A673 (cell line): ENCODE results near the gene RORC. TPM values are rescaled to one million over a fixed set of nuclear protein-coding genes. Genes with fewer than 3 reads are reported as not detected.
"Not testable (repeated sequence)": the region's sequence is repeated elsewhere in the genome, so short reads cannot be mapped to it uniquely, and the experiment has no call there.

Experiments used
- BruUV-seq: library from RNA; stranded (reverse); fragments of 400-500 nt; replicated peaks from 2 replicates; lab custom pipeline; 2021; lab: Mats Ljungman, UMichigan
- CTCF ChIA-PET: fragments of 300-600 bp; sonication (Branson Sonifier 250); formaldehyde crosslinking; loops from one replicate; lab custom pipeline; 2022; ENCODE audit warnings: antibody characterized with exemption; lab: Charles Lee
- POLR2A ChIA-PET: fragments of 300-600 bp; sonication (Branson Sonifier 250); formaldehyde crosslinking; loops from one replicate; lab custom pipeline; 2022; ENCODE audit warnings: antibody characterized with exemption; ENCODE audit not compliant: low non-redundant PET; lab: Charles Lee
- DNase-seq: peaks from one replicate; pipeline ENCODE4 v3.0.0-alpha.2; 2015; ENCODE audit warnings: low spot score
- H3K27ac ChIP-seq: fragments of 200-600 bp; sonication (generic); 2 replicates; pipeline ENCODE4 v1.5.1; 2016; ENCODE audit warnings: mixed run types, low read depth, mild to moderate bottlenecking, mixed read lengths, antibody characterized with exemption, low read length; ENCODE audit not compliant: poor library complexity, severe bottlenecking
- H3K27me3 ChIP-seq: fragments of 200-600 bp; sonication (generic); replicated peaks from 2 replicates; pipeline ENCODE4 v1.6.1; 2017; ENCODE audit warnings: mixed run types, low read depth, mild to moderate bottlenecking, mixed read lengths, antibody characterized with exemption, low read length; ENCODE audit not compliant: insufficient read depth, poor library complexity
- H3K36me3 ChIP-seq: fragments of 200-600 bp; sonication (generic); 2 replicates; pipeline ENCODE4 v1.6.1; 2016; ENCODE audit warnings: mixed run types, mild to moderate bottlenecking, mixed read lengths, antibody characterized with exemption, low read length; ENCODE audit not compliant: insufficient read depth, poor library complexity, severe bottlenecking
- H3K4me1 ChIP-seq: fragments of 200-600 bp; sonication (generic); 2 replicates; pipeline ENCODE4 v1.6.1; 2017; ENCODE audit warnings: mixed run types, mild to moderate bottlenecking, mixed read lengths, antibody characterized with exemption, low read length; ENCODE audit not compliant: insufficient read depth, poor library complexity, severe bottlenecking
- H3K4me3 ChIP-seq: fragments of 200-600 bp; sonication (generic); 2 replicates; pipeline ENCODE4 v1.5.1; 2016; ENCODE audit warnings: low read depth, mixed run types, mild to moderate bottlenecking, mixed read lengths, low read length; ENCODE audit not compliant: poor library complexity, severe bottlenecking
- H3K9me3 ChIP-seq: fragments of 200-600 bp; sonication (generic); 2 replicates; pipeline ENCODE4 v1.6.1; 2016; ENCODE audit warnings: mixed run types, low read depth, mild to moderate bottlenecking, mixed read lengths, antibody characterized with exemption, low read length; ENCODE audit not compliant: poor library complexity, severe bottlenecking
- EZH2 ChIP-seq: fragments of 200-600 bp; sonication (generic); IDR thresholded peaks from 2 replicates; pipeline ENCODE4 v1.6.1; 2017; ENCODE audit warnings: borderline replicate concordance, low read depth, mild to moderate bottlenecking, mixed read lengths, antibody characterized with exemption, low read length; ENCODE audit not compliant: poor library complexity, severe bottlenecking
- intact Hi-C: fragments of 100-400 bp; cut with micrococcal nuclease; formaldehyde crosslinking; loops from one replicate; pipeline ENCODE4 v1.10.0; 2022; ENCODE audit not compliant: unreplicated experiment
- total RNA-seq: library from RNA; stranded (reverse); gene quantifications from 2 replicates; pipeline ENCODE4 v1.2.3, GENCODE V29; 2021
- TF ChIP-seq, protein P1 (sequence below): fragments of 300-800, 200-600 bp; sonication (generic); conservative IDR thresholded peaks from 2 replicates; pipeline ENCODE4 v1.5.1; 2017; ENCODE audit warnings: low read depth, mild to moderate bottlenecking, antibody characterized with exemption, low read length, moderate library complexity, mixed read lengths

The RORC gene
- total RNA-seq, 1 experiment from 2014 or later: not detected

DNA sequence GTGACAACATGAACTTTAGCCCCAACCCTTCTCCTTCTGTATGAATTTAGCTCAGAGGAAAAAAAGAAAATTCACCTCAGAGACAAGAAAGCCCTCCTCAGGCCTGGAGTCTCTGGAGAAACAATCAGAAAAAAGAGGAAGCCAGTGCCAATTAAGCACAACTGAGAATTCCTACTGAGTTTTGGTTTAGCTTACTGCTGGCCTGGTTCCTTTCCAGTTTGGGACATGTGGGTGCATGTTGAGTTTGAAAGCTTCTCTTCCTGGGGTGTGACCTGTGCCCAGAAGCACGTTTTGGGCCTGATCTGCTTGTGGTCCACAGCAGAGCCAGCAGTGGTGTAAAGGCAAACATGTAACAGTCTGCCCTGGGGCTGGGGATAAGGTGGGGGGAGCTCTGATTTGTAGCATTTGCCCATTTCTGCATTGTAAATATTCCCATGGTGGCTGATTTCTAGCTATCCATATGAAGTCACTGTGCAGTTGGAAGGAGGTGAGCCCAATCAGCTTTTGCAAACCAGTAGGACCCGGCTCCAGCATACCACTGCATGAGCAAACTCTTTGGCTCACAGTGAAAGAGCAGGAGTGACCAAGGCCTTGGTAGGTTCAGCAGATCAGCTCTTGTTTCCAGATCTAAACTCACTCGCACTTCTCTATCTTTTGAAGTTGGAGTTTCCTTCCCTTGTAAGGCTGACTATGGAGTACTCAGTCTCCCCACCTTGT is 26.6 kb upstream of the RORC start:
- intact Hi-C loops: no loop called here
- no peak for DNase-seq
- Histone ChIP-seq H3K4me3 (no peak overlapping the region), H3K27me3 (no peaks in the 10 kb centered on the region), H3K4me1 (no peaks in the 10 kb centered on the region), H3K9me3 (no peaks in the 10 kb centered on the region), H3K27ac (no peak overlapping the region), H3K36me3 (no peaks in the 10 kb centered on the region)
- CTCF ChIA-PET: no interaction called here
- POLR2A ChIA-PET: interaction anchor here (0.5 kb wide), 1 partner anchor 107 kb away, joined by 3 read pairs; no protein-coding TSS in a partner anchor
- no peak for TF ChIP-seq EZH2
- TF ChIP-seq, protein P1, sequence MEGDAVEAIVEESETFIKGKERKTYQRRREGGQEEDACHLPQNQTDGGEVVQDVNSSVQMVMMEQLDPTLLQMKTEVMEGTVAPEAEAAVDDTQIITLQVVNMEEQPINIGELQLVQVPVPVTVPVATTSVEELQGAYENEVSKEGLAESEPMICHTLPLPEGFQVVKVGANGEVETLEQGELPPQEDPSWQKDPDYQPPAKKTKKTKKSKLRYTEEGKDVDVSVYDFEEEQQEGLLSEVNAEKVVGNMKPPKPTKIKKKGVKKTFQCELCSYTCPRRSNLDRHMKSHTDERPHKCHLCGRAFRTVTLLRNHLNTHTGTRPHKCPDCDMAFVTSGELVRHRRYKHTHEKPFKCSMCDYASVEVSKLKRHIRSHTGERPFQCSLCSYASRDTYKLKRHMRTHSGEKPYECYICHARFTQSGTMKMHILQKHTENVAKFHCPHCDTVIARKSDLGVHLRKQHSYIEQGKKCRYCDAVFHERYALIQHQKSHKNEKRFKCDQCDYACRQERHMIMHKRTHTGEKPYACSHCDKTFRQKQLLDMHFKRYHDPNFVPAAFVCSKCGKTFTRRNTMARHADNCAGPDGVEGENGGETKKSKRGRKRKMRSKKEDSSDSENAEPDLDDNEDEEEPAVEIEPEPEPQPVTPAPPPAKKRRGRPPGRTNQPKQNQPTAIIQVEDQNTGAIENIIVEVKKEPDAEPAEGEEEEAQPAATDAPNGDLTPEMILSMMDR: no peak
- BruUV-seq: no TSS peak

- POLR2A ChIA-PET: no interaction called here
- no peaks in the 10 kb centered on the region for H3K4me1 ChIP-seq
- no peak for DNase-seq
- H3K4me3 ChIP-seq: no peak overlapping the region
- intact Hi-C loops: no loop called here
- H3K9me3 ChIP-seq: no peaks in the 10 kb centered on the region
- H3K36me3 ChIP-seq: no peaks in the 10 kb centered on the region
- peaks cover 20% of the 10 kb centered on the region for H3K27me3 ChIP-seq
- CTCF ChIA-PET: no interaction called here
- TF ChIP-seq EZH2: no peak
- TF ChIP-seq, protein P1: no peak
- no TSS peak for BruUV-seq
- H3K27ac ChIP-seq: no peak overlapping the region
These were observed 24.3 kb upstream of the RORC start for GRCh38 chr1:151855933-151856332.

- H3K9me3 ChIP-seq, CTCF ChIA-PET, DNase-seq, H3K4me3 ChIP-seq, H3K27ac ChIP-seq, intact Hi-C loops, BruUV-seq, H3K36me3 ChIP-seq, POLR2A ChIA-PET, H3K4me1 ChIP-seq: not testable (repeated sequence)
- peaks cover 25% of the 10 kb centered on the region for H3K27me3 ChIP-seq
These were observed 23.9 kb upstream of the RORC start for GRCh38 chr1:151855516-151855915.

- no TSS peak for BruUV-seq
- DNase-seq: no peak
- no peaks in the 10 kb centered on the region for H3K4me1 ChIP-seq
- no peak overlapping the region for H3K4me3 ChIP-seq
- intact Hi-C loops: no loop called here
- no peaks in the 10 kb centered on the region for H3K36me3 ChIP-seq
- no peak for TF ChIP-seq EZH2
- TF ChIP-seq, protein P1: no peak
- no peaks in the 10 kb centered on the region for H3K9me3 ChIP-seq
- peaks cover 33% of the 10 kb centered on the region for H3K27me3 ChIP-seq
- ChIA-PET POLR2A (no interaction called here), CTCF (interaction anchor here (0.7 kb wide), 1 partner anchor 95 kb away, joined by 6 read pairs; no protein-coding TSS in a partner anchor)
- H3K27ac ChIP-seq: no peak overlapping the region
These were observed 23.1 kb upstream of the RORC start for GRCh38 chr1:151854658-151855057.
